Measurements from ENCODE around the gene ARSG.

ARSG gene

DNA sequence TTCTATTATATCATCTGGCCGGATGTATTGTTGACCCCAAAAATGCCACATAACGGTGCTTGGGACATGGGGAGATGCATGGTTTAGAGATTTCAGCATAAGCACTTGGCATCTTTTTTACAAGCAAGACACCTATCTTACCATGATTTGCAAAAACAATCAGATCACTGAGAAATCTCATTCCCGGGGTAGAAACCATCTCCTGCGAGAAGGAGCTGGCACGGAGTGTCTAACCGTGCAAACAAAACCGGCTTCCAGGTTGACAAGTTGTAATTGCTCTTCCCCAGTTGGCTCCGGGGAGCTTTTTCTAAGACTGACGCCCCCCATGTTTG lies 1.4 kb upstream of the ARSG start:
- peak overlapping the region; percentile 70 for H3K4me3 ChIP-seq (ENCODE audit: low read depth, low read length)
- TF ChIP-seq, protein P1, sequence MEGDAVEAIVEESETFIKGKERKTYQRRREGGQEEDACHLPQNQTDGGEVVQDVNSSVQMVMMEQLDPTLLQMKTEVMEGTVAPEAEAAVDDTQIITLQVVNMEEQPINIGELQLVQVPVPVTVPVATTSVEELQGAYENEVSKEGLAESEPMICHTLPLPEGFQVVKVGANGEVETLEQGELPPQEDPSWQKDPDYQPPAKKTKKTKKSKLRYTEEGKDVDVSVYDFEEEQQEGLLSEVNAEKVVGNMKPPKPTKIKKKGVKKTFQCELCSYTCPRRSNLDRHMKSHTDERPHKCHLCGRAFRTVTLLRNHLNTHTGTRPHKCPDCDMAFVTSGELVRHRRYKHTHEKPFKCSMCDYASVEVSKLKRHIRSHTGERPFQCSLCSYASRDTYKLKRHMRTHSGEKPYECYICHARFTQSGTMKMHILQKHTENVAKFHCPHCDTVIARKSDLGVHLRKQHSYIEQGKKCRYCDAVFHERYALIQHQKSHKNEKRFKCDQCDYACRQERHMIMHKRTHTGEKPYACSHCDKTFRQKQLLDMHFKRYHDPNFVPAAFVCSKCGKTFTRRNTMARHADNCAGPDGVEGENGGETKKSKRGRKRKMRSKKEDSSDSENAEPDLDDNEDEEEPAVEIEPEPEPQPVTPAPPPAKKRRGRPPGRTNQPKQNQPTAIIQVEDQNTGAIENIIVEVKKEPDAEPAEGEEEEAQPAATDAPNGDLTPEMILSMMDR (conservative IDR thresholded peaks at IDR 0.05; ENCODE audit: low read depth, low read length): no peak
- peak; percentile 22 for DNase-seq (ENCODE audit: low read depth)

DNA sequence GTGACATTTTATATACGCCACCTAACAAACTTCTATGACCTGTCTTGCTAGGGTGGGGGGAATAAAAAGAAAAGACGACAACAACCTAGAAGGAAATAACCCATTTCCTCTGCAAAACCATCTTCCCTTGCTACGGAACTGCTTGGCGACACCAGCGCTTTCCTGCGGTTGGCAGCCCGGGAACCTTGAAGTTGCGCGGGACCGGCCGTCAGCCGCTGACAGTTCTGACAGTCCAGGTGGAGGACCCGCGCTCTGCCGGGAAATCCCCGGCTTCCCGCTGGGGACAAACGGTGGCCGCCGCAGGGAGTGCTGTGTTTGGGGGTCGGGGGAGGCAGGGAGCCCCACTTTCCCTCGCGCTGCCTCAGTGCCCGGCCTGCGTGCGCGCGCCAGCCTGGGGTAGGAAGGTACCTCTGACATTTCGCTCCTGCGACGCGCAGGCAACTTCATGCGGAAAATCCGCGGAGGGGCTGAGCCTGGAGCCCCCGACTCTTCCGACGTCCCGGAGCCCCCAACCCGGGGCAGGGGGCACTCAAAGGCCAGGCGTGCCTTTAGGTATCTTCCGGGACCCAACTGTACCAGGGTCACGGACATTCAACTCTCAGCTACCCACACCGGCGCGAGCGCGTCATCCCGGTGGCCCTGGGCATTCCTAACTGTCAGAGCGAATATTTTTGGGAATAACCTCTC lies 884 bp upstream of the ARSG start:
- peak overlapping the region; percentile 70 for H3K4me3 ChIP-seq (ENCODE audit: low read depth, low read length)

DNA sequence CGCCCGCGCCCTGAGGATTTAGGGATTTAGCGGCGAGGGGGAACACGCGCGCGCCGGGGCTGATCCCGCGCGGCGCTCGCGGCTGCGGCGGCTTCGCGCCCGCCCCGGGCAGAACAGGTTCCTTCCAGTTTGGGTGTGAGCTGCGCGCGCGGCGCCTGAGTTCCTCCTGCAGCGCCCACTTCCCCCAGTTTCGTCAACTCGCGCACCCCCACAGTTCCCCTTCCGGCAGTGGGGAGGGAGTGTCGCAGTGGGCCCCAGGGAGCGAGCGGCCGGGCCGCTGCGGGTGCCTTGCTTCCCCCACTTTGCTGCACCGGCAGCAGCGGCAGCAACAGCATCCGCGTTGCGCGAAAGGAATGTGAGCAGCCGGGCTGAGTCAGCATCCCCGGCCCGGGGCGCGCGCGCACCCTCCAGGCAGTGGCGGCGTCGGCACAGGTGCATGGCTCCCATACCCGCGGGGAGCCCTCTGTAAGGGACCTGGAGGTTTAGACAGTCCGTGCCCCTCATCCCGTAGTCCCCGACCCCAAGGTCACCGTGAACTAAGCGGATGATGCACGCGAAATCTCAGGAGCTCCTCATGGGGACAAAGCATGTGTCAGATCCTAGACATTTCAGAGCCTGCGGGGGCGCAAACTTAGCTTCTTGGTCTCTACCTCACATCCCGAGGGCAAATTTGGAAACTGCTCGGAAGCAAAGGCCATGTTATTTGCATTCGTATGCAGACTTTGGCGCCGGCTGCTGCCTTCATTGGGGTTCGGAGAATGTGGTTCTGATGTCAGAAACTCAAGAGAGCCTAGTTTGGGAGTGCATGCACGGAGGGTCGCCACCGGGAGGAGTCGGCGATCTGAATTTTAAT lies 767 bp downstream of the ARSG start:
- peak overlapping the region; percentile 70 for H3K4me3 ChIP-seq (ENCODE audit: low read depth, low read length)
- DNase-seq (ENCODE audit: low read depth): peak; percentile 78
- TF ChIP-seq, protein P1 (conservative IDR thresholded peaks at IDR 0.05; ENCODE audit: low read depth, low read length): peak; percentile 36

More for the DNA sequence above, 884 bp upstream of the ARSG start:
- TF ChIP-seq, protein P1 (conservative IDR thresholded peaks at IDR 0.05; ENCODE audit: low read depth, low read length): no peak
- peak; percentile 21 for DNase-seq (ENCODE audit: low read depth)

DNA sequence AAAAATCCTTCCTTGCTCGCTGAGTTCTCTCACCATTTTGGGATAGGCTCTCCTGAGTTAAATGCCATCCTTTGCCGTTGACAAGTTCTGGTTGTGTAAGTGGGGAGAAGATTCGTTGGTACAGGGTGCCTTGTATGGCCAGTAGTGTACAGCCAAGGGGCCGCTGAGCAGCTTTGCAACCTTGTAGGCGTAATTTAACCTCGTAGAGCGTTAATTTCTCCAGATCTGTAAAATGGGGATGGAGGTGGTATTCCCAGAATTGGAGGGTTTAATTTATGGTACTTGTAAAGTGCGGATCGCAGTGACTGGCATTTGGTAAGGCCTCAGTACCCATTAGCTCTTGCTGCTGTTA lies 1.4 kb downstream of the ARSG start:
- no peak for DNase-seq (ENCODE audit: low read depth)
- TF ChIP-seq, protein P1 (conservative IDR thresholded peaks at IDR 0.05; ENCODE audit: low read depth, low read length): no peak
- no peak overlapping the region for H3K4me3 ChIP-seq (ENCODE audit: low read depth, low read length)

DNA sequence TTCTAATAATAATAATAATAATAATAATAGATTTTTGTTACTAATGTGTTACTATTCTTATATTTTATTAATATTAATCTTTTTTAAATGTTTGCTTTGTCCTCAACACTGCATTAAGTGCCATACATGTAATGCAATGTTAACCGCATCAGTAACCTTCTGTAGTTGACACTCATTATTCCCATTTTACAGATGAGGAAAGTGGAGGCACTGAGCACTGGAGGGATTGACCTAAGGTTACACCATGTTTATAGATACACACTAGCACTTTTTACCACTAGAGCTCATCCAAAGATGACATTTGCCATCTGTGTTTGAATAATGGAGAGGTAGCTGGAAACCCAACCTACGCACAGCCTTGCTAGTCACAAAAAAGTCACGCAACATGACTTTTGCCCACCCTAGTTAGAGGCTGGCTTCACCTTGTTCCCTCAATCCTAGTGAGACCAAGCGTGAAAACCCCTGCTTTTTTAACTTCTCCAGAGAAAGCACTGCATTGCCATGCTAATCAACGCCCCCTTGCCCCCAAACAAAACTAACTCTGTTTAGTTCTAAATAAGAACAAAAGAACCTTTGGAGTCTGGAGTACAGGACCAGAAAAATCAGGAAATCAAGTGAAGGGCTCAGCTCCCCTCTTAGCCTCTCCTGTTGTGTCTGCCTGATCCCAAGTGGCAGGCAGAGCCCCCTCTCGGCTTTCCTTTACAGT lies 2.3 kb downstream of the ARSG start:
- no peak overlapping the region for H3K4me3 ChIP-seq (ENCODE audit: low read depth, low read length)
- TF ChIP-seq, protein P1 (conservative IDR thresholded peaks at IDR 0.05; ENCODE audit: low read depth, low read length): no peak
- no peak for DNase-seq (ENCODE audit: low read depth)

DNA sequence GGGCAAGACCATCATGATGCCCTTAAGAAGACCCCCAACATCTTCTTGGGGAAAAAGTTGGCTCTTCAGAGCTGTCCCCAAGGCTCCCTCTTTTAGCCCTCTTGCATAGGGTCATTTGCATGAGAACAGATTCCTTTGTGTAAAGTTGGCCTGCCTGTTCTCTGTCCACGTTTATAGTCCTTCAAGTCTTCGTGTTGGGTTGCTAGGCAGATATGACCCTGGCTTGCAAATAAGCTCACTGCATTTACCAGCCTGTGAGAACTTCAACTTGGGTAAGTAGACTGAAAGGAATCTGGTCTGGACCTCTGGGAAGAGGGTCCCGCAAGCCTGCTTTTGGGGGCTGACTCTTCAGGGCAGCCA lies 2.9 kb downstream of the ARSG start:
- DNase-seq (ENCODE audit: low read depth): peak; percentile 30
- TF ChIP-seq, protein P1 (conservative IDR thresholded peaks at IDR 0.05; ENCODE audit: low read depth, low read length): no peak
- no peak overlapping the region for H3K4me3 ChIP-seq (ENCODE audit: low read depth, low read length)
